Activated T-helper 1 cell treated with anti-CD3 and anti-CD28 coated beads, Interleukin-12 subunit alpha, Interleukin-12 subunit beta, Interleukin-2, Interleukin-4 antibody, amounts not matched to agents 30 ng/mL and 10 ng/mL and 1 ng/mL, durations not matched to agents 14 hours and 24 hours and 36 hours (primary cell): ENCODE data around the gene FRRS1L. TPM values are rescaled to one million over a fixed set of nuclear protein-coding genes. Genes with fewer than 3 reads are reported as not detected.

Experiments used
- DNase-seq: peaks from one replicate; pipeline ENCODE4 v3.0.0; 2021; ENCODE audit warnings: low spot score
- H3K27ac Mint-ChIP-seq: one replicate; pipeline ENCODE4 v1.8.0; 2021; ENCODE audit warnings: mild to moderate bottlenecking, mixed read lengths
- H3K27me3 Mint-ChIP-seq: one replicate; pipeline ENCODE4 v1.8.0; 2022; ENCODE audit warnings: mild to moderate bottlenecking, moderate library complexity, mixed read lengths; ENCODE audit not compliant: insufficient read depth
- H3K36me3 Mint-ChIP-seq: one replicate; pipeline ENCODE4 v1.8.0; 2021; ENCODE audit warnings: low read depth, mixed read lengths
- H3K4me1 Mint-ChIP-seq: one replicate; pipeline ENCODE4 v1.8.0; 2021; ENCODE audit warnings: low read depth, mixed read lengths
- H3K4me3 Mint-ChIP-seq: one replicate; pipeline ENCODE4 v1.8.0; 2021; ENCODE audit warnings: mild to moderate bottlenecking, moderate library complexity, mixed read lengths
- H3K9me3 Mint-ChIP-seq: one replicate; pipeline ENCODE4 v1.8.0; 2021; ENCODE audit warnings: mixed read lengths
- intact Hi-C: fragments of 100-400 bp; cut with micrococcal nuclease; formaldehyde crosslinking; loops from one replicate; pipeline ENCODE4 v1.15.1; 2024
- total RNA-seq: library from RNA; stranded (reverse); gene quantifications from 2 replicates; pipeline ENCODE4 v1.2.3, GENCODE V29; 2022

The FRRS1L gene
- total RNA-seq, 1 donor from 2014 or later, result not detected

DNA sequence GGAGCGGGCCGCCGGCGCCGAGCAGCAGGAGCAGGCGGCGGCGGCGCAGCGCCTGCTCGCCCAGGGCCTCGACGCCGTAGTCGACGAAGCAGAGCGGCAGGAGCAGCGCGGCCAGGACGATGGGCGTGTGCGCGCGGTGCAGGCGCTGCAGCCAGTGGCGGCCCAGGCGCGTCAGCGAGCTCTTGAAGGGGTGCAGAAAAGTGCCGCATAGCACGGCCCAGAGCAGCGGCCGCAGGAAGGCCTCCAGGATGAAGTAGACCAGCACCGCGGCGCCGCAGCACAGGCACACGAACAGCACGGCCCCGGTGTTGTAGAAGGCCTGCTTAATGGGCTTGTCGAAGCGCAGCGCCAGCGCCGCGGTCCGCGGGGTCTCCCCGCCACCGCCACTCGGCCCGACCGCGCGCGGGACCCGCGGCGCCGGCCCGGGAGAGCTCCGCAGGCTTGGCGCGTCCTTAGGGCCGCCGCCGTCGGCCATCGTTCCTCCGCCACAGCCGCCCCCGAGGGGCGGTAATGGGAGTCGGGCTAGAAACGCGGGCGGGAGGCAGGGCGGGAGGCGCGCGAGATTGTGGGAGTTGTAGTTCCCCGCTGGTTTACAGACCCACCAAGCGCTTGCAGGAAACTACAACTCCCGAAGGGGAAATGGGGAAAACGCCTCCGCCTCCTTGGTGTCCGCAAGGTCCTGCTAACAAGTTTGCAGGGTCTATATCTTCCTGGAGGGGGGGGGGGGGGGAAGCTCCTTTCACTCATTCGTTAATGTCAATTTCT, 47.4 kb downstream of the FRRS1L start, which contains the start of gene TMEM245:
TSS of gene TMEM245 (minus strand) at position 509 of the 765 bp plus-strand sequence. CDS start at position 475, 34 bp downstream.
- peaks cover 22% of the 10 kb centered on the region for H3K36me3 Mint-ChIP-seq
- H3K4me1 Mint-ChIP-seq, result peaks cover 33% of the 10 kb centered on the region
- H3K9me3 Mint-ChIP-seq, result no peaks in the 10 kb centered on the region
- intact Hi-C loops, result loop anchor here (1.0 to 10.0 kb wide), 10 partner anchors 9 to 1835 kb away; partner anchors contain the start of genes ABITRAM, ELP1, EPB41L4B and RAD23B
- H3K27me3 Mint-ChIP-seq, result no peaks in the 10 kb centered on the region
- peak; percentile 91 for DNase-seq
- peak within 1 kb of the TSS; percentile 87 for H3K27ac Mint-ChIP-seq
- peak within 1 kb of the TSS; percentile 95 for H3K4me3 Mint-ChIP-seq

DNA sequence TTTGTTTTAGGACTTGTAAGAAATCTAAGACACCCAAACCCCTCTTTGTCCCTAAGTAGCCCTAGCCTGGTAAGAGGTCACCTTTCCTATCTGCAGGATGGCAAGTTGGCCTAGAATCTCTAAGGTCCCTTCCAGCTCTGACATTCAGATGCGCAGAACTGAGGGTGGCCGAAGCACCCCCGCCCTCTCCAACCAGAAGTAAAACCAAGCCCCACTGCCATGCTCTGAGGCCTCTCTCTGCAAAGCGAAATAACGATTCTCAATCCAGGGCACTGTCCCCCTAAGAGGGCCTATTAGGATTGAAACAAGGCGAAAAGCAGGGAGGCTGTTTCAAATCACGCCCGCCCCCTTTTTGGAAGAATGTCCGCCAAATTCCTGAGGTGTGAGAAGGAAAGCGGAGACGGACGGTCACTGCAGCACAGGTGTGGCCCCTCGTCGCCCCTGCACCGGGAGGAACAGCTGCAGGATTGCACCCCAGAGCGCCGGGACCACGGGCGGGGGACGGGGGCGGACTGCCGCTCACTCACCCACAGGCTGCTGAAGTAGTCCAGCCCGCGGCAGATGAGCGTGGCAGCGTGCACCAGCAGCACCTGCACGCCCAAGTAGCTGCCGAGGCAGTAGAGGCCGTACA, 48.1 kb downstream of the FRRS1L start:
- DNase-seq, result no peak
- no peaks in the 10 kb centered on the region for H3K9me3 Mint-ChIP-seq
- peaks cover 29% of the 10 kb centered on the region for H3K36me3 Mint-ChIP-seq
- H3K4me1 Mint-ChIP-seq, result peaks cover 40% of the 10 kb centered on the region
- intact Hi-C loops, result loop anchor here (1.0 to 10.0 kb wide), 6 partner anchors 18 to 1834 kb away; partner anchors contain the start of genes EPB41L4B, RAD23B and TXN
- no peaks in the 10 kb centered on the region for H3K27me3 Mint-ChIP-seq
- peak overlapping the region; percentile 87 for H3K27ac Mint-ChIP-seq
- H3K4me3 Mint-ChIP-seq, result peak overlapping the region; percentile 95

DNA sequence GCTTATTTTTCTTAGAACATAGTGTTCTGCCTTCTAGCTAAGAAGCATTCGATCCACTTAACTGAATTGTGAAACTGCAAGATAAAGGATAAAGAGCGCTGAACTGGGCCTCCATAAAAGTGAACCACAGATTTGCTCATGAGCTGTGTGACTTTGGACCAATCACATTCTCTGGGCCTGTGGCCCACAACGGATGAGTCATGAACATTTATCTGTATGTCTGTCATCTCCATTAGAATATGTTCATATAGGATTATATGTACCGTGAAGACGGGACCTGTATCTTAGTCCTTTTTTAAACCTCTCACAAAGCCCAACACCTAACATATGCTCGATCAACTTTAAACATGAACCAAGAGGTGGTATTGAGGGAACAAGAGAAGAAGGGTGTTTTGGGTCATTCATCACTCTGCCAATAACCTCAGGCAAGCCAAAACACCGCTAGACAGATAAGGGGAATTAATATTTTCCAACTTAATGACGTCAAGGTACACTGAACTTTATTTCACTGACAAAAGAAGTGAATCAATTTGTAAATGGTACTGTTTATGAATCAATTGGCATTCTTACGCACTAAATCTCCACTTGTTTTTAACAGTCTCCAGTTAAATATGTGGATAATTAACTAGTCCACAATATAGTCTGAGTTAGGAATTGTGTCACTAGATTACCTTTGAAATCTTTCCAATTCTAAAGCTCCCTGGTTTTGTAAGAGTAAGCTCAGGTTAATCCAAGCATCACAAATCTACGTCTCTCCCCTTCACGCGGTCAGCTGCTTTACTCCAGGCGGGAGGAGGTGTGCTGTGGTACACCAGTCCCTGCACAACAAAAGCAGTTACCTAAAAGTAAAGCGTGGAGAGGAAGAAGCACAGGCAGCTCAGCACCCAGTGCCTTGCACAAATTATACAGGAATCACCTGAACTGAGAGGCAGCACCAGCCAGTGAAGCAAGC, 48.9 kb downstream of the FRRS1L start:
- peaks cover 30% of the 10 kb centered on the region for H3K36me3 Mint-ChIP-seq
- peak; percentile 22 for DNase-seq
- peak overlapping the region; percentile 95 for H3K4me3 Mint-ChIP-seq
- H3K4me1 Mint-ChIP-seq, result peaks cover 48% of the 10 kb centered on the region
- no peaks in the 10 kb centered on the region for H3K27me3 Mint-ChIP-seq
- peak overlapping the region; percentile 87 for H3K27ac Mint-ChIP-seq
- no peaks in the 10 kb centered on the region for H3K9me3 Mint-ChIP-seq
- intact Hi-C loops, result loop anchor here (1.0 to 10.0 kb wide), 6 partner anchors 17 to 1833 kb away; partner anchors contain the start of genes EPB41L4B, RAD23B and TXN

DNA sequence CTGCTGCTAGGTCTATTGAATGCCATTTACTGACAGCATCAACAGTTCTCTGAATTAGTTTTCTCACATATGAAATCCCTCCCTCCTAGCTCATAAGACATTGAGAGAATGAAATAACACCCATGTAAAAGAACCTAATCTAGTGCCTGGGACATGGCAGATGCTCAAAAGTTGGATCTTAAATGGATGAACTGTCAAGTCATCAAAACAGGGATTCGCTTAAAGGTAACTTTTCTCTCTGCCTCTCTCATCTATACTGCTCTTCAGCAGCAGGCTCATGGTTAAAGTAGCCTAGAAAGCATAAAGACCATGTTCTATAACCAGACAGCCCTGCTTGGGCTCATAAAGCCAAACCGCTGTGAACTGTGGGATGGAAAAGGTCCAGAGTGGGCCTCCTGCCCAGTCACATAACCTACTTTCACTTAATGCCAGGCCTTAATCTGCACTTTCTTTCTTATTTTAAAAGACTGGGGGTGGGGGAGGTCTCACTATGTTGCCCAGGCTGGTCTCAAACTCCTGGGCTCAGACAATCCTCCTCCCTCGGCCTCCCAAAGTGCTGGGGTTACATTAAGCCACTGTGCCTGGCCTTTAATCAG, 51.0 kb downstream of the FRRS1L start:
- no peaks in the 10 kb centered on the region for H3K27me3 Mint-ChIP-seq
- no peaks in the 10 kb centered on the region for H3K9me3 Mint-ChIP-seq
- DNase-seq, result no peak
- intact Hi-C loops, result loop anchor here (5.0 to 10.0 kb wide), 4 partner anchors 64 to 1831 kb away; partner anchors contain the start of genes RAD23B and TXN
- peak overlapping the region; percentile 11 for H3K4me3 Mint-ChIP-seq
- peaks cover 30% of the 10 kb centered on the region for H3K36me3 Mint-ChIP-seq
- no peak overlapping the region for H3K27ac Mint-ChIP-seq
- peaks cover 68% of the 10 kb centered on the region for H3K4me1 Mint-ChIP-seq

DNA sequence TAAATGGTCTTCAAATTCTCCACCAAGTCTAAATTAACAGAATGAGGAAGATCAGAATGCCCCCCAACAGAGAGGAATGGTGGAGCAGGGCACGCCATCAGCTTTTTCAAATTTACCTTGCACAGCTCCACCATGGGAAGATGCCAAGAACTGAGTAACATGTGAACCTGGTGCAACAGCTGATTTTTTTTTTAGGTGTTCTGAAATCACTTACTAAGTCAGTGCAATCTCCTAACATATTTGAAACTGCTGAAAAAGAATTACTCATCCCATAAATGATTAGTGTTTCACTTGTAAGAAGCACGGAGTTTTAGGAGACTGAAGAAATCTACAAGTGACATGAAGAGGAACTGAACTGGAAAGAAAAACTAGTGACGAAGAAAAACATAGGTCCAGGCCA, 52.4 kb downstream of the FRRS1L start:
- no peak for DNase-seq
- Mint-ChIP-seq H3K27me3 (no peaks in the 10 kb centered on the region), H3K9me3 (no peaks in the 10 kb centered on the region), H3K27ac (peak overlapping the region; percentile 47), H3K4me1 (peaks cover 75% of the 10 kb centered on the region), H3K36me3 (peaks cover 30% of the 10 kb centered on the region), H3K4me3 (peak overlapping the region; percentile 15)
- intact Hi-C loops, result loop anchor here (5.0 to 10.0 kb wide), 4 partner anchors 62 to 1830 kb away; partner anchors contain the start of genes RAD23B and TXN

DNA sequence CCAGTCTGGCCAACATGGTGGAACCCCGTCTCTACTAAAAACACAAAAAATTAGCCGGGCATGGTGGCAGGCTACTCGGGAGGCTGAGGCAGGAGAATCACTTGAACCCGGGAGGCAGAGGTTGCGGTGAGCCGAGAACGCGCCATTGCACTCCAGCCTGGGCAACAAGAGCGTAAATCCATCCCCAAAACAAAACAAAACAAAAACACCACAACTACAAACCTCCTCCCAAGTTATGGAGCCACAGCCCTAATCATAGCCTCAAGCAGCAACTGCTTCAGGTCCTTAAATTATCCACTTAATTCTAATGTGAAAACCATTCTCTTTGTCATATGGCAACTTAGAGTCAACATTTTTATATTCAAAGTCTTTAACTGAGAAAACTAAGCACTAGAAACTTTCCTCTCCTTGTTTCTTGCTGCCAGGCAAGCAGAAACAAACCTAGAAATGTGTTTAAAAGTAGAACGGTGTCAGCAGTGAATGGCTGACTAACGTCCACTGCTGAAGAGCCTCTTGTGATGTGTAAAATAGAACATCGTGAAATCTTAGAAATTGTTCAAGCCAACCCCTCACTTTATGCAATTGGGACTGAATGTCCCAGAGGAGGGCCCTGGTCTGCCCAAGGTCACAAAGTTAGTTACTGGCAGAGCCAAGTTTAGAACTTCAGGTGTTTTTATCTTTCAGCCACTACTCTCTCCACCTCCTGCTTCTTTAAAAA, 53.0 kb downstream of the FRRS1L start:
- peaks cover 30% of the 10 kb centered on the region for H3K36me3 Mint-ChIP-seq
- H3K27ac Mint-ChIP-seq, result no peak overlapping the region
- H3K4me1 Mint-ChIP-seq, result peaks cover 78% of the 10 kb centered on the region
- intact Hi-C loops, result loop anchor here (10.0 kb wide), 2 partner anchors 1141 to 1829 kb away; partner anchors contain the start of genes RAD23B and TXN
- no peaks in the 10 kb centered on the region for H3K27me3 Mint-ChIP-seq
- H3K9me3 Mint-ChIP-seq, result no peaks in the 10 kb centered on the region
- H3K4me3 Mint-ChIP-seq, result peak overlapping the region; percentile 15
- no peak for DNase-seq

DNA sequence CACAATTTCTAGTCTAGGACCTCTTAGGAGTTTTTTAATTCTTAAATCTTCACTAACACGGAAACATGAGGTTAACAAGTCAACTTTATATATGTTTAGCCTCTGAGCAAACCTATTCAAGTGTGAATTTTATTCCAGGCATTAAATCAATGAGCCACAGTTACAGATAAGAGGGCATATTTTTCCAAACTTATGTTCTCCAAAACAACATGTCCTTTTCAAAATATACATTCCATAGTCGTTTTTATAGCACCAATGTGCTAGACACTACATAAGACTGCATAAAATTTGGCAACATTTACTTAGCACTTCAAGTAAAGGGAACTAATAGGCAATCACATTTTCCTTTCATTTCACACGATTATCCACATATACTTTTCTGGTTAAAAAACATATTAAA, 53.8 kb downstream of the FRRS1L start:
- H3K27ac Mint-ChIP-seq, result no peak overlapping the region
- peaks cover 80% of the 10 kb centered on the region for H3K4me1 Mint-ChIP-seq
- H3K27me3 Mint-ChIP-seq, result no peaks in the 10 kb centered on the region
- H3K36me3 Mint-ChIP-seq, result peaks cover 28% of the 10 kb centered on the region
- no peak overlapping the region for H3K4me3 Mint-ChIP-seq
- intact Hi-C loops, result loop anchor here (10.0 kb wide), 2 partner anchors 1142 to 1828 kb away; partner anchors contain the start of genes RAD23B and TXN
- H3K9me3 Mint-ChIP-seq, result no peaks in the 10 kb centered on the region
- no peak for DNase-seq

DNA sequence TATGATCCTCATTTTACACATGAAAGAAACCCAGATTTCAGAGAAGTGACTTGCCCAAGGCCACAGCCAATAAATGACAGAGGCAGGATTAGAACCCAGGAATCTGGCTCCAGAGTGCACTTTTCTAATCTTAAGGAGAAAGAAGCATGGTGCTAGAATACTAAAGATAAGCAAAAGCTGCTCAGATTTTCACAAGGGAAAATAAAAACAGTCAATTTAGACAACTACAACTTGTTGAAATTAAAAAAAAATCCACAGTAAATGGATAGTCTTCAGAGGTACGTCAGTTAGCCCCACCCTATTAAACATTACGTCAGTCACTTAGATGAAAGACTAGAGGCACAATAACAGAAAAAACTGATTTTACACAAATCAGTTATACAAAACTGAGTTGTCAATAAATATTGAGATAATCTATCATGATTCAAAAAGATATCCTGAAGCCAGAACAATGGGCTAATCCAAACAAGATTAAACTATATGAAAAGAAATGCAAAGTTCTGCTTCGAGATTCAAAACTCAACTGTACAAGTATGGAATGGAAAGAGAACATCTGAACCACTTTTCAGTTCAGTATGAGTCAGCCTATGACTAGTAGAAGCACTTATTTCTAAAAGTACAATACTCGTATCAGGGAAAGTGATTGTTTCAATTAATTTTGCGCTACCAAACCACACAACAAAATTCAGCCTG, 56.6 kb downstream of the FRRS1L start:
- peak overlapping the region; percentile 85 for H3K27ac Mint-ChIP-seq
- H3K9me3 Mint-ChIP-seq, result no peaks in the 10 kb centered on the region
- H3K27me3 Mint-ChIP-seq, result no peaks in the 10 kb centered on the region
- intact Hi-C loops, result loop anchor here (1.0 to 10.0 kb wide), 6 partner anchors 8 to 1826 kb away; partner anchors contain the start of genes CTNNAL1, RAD23B and TXN
- H3K4me3 Mint-ChIP-seq, result peak overlapping the region; percentile 51
- H3K4me1 Mint-ChIP-seq, result peaks cover 74% of the 10 kb centered on the region
- no peak for DNase-seq
- peaks cover 14% of the 10 kb centered on the region for H3K36me3 Mint-ChIP-seq

DNA sequence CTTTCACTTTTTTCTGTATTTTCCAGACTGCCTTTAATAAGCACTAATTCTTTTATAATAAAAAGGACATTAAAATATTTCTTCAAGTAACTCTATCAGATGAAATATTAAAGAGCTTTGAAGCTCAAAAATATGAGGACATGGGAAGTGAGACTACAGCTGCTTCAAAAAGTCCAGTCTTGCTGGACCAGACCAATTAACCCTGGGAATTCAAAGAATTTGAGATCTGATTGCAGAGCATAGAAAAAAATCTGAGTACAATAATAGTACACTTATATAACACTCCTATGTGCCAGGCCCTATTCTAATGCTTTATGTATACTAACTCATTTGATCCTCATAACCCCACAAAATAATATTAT, 57.1 kb downstream of the FRRS1L start:
- Mint-ChIP-seq H3K36me3 (peaks cover 19% of the 10 kb centered on the region), H3K9me3 (no peaks in the 10 kb centered on the region), H3K4me1 (peaks cover 72% of the 10 kb centered on the region), H3K4me3 (peak overlapping the region; percentile 51), H3K27me3 (no peaks in the 10 kb centered on the region), H3K27ac (peak overlapping the region; percentile 29)
- DNase-seq, result no peak
- intact Hi-C loops, result loop anchor here (1.0 to 10.0 kb wide), 9 partner anchors 8 to 1825 kb away; partner anchors contain the start of genes CTNNAL1, RAD23B and TXN

DNA sequence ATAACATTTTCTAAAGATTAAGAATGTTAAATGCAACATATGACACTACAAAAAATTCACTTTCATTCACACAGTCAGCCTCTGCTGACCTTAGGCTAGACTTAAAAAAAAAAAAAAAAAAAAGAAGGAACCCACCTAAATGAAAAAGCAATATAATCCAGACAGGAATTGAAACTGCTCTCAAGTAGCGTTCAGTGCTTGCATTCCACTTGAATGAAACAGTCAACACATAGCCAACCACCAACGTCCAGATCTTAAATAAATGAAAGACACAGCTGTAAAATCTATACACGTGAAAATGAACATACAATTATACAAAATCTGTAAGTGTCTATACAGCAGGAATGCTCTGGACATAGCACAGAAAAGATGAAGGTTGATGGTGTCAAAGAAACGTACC, 58.7 kb downstream of the FRRS1L start:
- no peak for DNase-seq
- H3K27me3 Mint-ChIP-seq, result no peaks in the 10 kb centered on the region
- H3K9me3 Mint-ChIP-seq, result peaks cover 9% of the 10 kb centered on the region
- intact Hi-C loops, result loop anchor here (2.0 to 10.0 kb wide), 3 partner anchors 306 to 1036 kb away; no protein-coding TSS in a partner anchor
- H3K4me1 Mint-ChIP-seq, result peaks cover 62% of the 10 kb centered on the region
- no peak overlapping the region for H3K27ac Mint-ChIP-seq
- peaks cover 17% of the 10 kb centered on the region for H3K36me3 Mint-ChIP-seq
- H3K4me3 Mint-ChIP-seq, result no peak overlapping the region
